CD4-positive, alpha-beta T cell treated with Interleukin-1 beta for 1 hour (primary cell): Measurements from ENCODE around the gene ZNF282.

ENCODE experiments used
- DNase-seq, 2 donors: peaks; one replicate each; pipeline ENCODE4 v3.0.0-alpha.2; 2020 to 2022

The ZNF282 gene

DNA sequence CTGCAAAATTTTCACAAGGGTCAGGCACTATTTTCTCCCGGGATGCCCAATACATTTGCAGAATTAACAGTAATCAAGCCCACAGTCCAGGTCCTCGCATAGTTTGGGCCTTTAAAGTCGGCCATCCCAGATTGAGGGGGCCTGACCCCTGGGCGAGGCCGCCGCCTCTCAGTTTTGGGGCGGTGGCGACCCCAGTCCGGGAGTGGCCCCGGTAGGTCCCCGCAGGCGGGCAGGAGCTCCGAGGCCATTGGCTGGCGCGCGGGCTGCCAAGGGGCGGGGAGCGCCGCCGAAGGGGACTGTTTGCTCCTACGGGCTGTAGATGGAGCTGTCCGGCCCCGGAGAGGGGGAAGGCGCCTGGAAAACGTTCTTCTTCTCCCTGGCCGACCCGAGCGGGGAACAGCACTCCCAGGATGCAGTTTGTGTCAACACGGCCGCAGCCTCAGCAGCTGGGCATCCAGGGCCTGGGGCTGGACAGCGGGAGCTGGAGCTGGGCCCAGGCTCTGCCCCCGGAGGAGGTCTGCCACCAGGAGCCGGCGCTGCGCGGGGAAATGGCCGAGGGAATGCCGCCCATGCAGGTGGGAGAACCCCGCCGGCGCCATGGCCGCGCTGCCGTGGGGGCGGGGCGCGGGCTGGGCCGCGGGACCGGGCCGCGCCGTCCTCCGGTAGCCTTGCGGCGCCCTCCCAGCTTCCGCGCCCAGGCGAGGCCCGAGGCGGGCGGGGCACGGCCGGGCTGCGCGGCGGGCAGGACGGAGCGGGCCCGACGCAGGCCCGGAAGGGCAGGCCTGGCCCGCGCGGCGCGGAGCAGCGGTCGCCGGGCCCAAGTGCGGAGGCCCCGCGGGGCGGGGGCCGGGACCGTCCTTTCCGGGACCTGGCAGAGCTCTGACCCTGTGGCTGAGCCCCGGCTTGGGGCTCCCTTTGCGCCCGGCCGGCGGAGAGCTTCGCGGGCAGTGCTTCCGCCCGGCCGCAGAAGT lies at the start of gene ZNF282:
Gene ZNF282, plus strand, starts transcription at position 367 of the 971 bp plus-strand sequence. Its CDS starts 44 bp downstream, at position 411.
- DNase-seq = peak; percentile 65 to 68

DNA sequence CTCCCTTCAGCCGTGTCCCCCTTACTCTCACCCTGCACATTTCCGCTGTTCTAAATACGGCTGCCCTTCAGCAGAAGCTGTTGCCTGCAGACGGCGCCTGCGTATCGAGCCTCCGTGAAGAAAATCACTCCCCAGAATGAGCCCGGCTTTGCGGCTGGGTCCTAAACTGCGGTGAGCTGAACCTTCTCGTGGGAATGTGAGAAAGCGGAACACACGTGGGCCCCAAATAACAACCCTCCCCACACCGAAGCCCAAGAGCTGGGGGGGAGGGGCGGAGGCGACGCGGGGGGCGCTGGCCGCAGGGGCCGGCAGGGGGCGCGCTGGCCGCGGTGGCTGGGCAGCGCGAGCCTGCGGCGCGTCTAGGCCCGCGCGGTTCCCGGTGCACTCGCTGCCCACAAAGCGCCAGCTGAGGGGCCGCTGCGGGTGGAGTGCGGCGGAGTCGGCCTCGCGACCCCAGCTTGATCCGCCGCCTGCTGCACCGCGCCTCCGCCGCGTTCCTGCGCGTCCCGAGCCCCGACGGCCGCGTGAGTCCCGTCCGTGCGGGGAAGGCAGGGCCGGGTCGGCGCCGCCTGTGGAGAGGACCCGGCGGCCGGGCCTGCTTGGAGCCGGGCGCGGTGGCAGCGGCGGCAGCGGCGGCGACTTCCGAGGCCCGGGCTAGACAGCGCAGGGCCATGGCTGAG lies 48.1 kb upstream of the ZNF282 start, which contains the start of gene ZNF398:
Gene ZNF398, plus strand, starts transcription at position 382 of the 680 bp plus-strand sequence. Its CDS starts 290 bp downstream, at position 672.
- peak; percentile 88 for DNase-seq

DNA sequence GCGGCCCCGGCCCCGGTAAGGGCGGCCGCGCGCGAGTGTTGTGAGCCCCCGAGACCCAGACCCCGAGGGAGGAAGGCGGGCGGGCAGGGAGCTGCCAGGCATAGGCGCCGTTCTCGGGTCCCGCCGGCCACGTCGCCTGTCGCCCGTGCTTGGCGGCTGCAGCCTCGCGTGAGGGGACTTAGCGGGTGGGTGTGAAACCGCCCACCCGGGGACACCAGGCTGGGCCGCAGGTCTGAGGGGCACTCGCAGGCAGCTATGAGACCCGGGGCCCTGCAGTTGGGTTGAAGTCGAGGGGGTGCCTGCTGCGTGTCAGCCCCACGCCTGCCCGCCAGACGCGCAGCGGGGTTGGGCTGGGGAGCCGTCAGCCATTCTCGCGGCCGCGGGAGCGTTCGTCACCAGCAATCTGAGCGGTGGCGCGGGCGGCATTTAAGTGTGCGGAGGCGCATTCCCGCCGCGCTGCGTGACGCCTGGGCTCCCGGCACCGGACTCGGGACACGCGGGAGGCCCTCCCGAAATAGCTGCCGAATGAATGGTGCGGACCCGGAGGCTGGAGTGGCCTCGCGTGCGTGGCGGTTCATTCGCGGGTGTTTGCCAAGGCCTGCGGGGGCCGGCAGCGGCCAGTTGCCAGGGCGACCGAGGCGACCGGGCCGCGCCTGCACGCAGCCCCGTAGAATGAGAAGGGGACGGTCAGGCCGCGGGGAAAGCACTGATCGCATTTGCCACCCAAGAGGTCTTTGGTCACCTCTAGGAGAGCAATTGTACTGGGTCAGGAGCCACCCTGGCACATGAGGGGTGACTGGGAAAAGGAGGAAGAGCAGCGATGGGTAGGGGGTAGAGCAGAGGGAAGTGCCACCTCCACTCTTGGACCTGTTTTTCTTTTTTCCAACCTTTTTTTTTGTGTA lies 47.3 kb upstream of the ZNF282 start:
- peak; percentile 58 to 60 for DNase-seq

DNA sequence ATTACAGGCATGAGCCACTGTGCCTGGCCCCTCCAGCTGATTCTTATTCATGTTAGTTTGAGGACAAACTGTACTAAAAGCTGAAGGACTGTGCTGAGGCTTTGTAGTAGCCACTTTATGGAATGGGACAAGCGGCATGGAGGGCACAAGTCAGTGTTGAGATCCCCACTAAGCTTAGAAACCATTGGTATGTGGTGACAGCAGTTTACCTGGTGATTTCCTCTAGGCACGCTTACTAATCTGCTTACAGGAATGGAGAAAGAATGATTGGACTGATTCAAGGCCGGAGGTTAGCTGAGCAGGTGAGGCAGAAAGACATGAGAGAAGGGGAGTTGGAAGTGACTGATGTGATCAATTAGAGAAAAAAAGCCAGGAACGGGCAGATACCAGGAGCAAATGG lies 44.4 kb upstream of the ZNF282 start:
- no peak for DNase-seq

DNA sequence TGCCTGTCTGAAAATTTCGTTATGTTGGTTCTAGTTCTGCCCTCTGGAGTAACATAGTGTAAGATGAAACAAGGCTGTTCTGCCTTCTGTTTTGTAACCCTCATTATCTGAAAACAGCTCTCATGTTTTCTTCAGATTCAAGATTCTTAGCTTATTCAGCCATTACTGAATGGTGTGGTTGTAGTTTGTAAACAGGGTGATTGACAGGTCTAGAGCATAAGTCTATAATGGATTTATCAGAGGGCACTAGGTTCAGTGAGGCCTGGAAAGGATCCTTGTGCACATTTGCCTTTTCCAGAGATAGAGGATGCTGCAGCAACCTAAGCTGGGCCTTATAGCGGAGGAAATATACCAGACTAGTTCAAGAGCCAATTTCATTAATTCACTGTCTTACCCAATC lies 42.0 kb upstream of the ZNF282 start:
- DNase-seq = no peak

DNA sequence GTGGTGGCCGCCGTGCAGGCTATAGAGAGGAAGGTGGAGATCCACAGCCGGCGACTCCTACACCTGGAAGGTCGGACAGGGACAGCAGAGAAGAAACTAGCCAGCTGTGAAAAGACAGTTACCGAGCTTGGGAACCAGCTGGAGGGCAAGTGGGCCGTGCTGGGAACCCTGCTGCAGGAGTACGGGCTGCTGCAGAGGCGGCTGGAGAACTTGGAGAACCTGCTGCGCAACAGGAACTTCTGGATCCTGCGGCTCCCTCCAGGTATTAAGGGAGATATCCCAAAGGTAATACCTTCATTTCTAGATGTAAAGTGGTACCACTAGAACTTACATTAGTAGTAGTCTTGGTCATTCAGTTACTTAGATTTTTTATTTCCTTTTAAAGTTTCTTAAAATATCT lies 41.3 kb upstream of the ZNF282 start:
- DNase-seq = no peak

DNA sequence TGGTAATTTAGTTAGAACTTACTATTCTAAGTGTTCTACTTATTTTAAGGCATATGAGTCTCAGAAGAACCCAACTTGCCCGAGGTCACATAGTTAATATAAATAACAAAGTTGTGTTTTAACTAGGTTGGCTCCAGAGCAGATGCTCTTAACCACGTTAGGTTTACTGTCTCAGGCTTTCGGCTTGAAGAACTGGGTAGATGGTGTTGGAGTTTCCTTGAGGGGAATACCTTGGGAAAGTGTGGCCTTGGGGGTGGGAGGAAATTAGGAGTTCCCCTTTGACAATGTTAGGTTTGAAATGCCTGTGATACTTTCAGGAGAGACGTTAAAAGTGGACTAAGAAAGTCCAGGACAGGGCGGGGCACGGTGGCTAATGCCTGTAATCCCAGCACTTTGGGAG lies 38.4 kb upstream of the ZNF282 start:
- DNase-seq = no peak

DNA sequence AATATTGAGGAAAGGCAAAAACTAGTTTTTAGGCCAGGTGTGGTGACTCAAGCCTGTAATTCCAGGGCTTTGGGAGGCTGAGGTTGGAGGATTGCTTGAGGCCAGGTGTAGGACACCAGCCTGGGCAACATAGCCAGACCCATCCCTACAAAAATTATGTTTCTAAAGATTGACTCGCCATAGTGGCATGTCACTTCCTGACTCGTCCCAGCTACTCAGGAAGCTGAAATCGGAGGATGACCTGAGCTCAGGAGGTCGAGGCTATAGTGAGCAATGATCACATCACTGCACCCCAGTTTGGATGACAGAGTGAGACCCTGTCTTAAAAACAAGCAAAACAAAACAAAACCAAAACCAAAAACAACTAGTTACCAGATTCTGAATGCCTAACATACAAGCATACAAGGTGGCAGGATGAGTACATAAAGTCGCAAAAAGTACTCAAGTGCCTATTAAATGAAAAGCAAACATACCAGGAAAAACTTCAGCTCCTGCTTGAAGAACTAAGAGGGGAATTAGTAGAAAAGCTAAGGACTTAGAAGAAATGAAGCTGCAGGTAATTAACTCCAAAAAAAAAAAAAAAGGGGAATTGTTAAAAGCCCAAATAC lies 34.0 kb upstream of the ZNF282 start:
- DNase-seq = no peak

DNA sequence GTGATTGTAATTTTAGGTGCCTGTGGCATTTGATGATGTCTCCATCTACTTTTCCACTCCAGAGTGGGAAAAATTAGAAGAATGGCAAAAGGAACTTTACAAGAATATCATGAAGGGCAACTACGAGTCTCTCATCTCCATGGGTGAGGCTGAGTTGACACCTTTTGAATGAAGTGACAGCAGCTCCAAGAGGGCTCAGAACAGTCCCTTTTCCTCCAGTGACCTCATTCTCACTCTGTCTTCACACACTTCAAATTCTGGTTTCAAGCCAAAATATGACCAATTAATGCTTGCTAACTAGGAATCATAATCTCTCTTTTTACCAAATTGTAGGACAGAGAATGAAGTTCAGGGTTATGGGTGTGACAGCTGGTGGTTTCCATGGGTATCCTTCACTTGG lies 29.2 kb upstream of the ZNF282 start:
- DNase-seq = no peak

DNA sequence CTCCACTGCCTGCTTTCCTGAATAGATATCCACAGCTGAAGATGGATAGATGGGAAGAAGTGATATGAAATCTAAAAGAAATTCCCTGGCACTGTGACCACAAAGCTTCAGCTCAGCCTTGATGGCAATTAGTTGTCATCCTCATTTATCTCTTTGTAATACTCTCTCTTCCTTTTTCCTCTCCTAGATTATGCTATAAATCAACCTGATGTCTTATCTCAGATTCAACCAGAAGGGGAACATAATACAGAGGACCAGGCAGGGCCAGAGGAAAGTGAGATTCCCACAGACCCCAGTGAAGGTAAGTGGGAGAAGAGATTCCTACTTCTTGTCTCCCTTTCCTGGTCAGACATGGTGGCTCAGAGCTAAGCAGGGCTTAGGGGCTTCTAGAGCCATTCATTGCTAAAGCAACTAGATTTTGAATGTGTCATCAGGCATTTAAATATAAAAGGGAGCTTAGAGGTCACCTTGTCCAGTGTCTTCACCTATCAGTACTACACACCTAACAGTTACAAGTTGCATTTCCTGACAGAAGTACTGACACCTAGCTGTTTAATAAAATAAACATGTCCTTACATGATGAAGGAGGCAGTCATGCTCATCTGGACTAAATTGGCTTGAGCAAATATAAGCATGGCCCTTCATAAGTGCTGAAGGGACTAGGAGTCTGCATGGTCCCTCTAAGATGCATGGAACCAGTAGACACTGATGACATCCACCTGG lies 28.6 kb upstream of the ZNF282 start:
- no peak for DNase-seq

DNA sequence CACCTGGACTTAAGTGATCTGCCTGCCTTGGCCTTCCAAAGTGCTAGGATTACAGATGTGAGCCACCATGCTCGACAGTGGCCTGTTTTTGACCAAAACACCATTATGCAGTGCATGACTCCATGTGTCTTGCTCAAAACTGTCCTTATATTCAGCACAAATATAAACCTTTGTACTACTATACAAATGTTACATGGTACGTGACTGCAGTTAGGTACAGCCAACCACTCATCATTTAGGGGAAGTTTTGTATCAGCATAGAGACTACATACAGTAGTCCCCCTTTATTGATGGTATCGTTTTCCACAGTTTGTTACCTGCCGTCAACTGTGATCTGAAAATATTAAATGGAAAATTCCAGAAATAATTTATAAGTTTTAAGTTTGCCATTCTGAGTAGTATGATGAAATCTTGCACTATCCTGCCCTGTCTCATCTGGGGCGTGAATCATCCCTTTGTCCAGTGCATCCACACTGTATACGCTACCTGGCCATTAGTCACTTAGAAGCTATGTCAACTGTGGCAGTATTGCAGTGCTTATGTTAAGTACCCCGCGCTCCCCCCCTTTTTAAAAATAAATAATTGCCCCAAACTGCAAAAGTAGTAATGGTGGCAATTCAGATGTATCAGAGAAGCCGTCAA lies 23.3 kb upstream of the ZNF282 start:
- no peak for DNase-seq

DNA sequence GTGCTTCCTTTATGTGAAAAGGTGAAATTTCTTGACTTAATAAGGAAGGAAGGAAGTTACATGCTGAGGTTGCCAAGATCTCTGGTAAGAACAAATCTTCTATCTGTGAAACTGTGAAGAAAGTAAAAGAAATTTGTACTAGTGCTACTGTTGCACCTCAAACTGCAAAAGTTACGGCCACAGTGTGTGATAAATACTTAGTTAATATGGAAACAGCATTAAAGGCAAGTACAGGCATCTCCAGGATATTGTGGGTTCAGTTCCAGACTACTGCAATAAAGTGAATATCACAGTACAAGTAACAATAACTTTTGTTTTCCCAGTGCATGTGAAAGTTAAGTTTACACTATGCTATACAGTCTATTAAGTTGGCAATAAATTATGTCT lies 22.8 kb upstream of the ZNF282 start:
- DNase-seq = no peak

DNA sequence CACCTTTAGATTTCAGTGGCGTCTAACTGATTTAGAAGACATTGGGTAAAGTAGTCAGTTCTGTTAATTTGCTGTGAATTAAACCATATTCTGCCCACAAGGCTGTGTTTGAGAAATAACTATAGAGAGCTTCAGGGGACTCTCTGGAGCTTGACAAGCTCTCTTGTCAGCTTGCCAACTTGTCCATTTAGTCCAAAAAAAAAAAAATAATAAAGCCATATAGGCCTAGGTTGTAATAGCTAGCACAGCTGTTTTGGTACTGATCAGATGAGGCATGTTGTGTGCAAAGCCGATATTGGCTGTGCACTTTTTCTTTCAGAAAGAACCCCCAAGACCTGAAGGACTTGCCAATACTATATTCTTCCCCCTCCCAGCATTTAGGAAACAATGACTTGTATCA lies 20.2 kb upstream of the ZNF282 start:
- no peak for DNase-seq

DNA sequence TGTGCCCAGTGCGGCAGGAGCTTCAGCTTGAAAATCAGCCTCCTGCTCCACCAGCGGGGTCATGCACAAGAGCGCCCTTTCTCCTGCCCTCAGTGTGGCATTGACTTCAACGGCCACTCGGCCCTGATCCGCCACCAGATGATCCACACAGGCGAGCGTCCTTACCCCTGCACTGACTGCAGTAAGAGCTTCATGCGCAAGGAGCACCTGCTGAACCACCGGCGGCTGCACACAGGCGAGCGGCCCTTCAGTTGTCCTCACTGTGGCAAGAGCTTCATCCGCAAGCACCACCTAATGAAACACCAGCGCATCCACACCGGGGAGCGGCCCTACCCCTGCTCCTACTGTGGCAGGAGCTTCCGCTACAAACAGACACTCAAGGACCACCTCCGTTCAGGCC lies 16.1 kb upstream of the ZNF282 start:
- DNase-seq = no peak

DNA sequence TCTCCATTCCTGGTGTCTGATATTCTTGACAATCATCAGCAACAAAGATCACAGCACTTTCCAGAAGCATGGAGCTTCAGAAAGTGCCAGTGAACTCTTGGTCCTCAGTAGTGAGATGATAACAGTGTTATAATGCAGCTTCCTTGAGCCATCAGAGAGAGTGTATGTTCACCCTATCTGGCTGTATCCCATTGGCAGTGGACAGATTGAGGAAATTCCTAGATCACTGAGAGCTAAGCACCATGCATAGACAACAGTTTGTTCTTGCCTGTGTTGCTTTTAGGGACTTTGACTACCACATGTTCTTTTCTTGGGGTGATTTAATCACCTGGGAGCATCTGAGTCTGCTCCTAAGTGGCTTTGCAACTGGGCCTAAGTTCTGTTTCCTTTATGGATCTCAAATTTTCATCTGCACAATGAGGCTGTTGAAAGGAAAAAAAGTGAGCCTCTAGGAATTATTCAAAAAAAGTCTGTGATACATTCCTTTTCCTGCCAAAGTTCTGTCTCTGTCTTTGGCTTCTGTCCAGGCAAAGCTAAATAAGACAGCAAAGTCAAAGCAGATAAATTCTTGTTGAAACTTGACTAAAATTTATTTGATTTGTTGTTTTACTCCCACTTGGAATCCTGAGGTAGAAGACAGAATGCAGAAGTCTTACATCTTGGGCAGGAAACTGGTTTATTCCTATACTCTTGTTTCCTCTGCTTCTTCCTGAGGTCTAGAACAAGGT lies 14.5 kb upstream of the ZNF282 start:
- no peak for DNase-seq

DNA sequence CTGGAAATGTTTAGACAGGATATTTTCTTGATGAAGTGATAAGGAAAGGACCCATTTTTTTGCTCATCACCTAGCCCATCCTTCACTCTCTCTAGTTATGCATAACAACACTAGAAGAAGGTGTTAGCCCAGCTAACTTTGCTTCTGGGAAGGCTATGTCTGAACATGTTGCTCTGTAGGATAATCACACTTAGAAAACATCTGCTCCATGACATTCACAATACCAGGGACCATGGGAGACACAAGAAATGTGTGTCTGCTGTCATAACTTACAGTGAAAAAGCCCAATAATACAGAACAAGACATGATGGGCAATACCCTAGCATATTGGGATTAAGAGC lies 13.9 kb upstream of the ZNF282 start:
- no peak for DNase-seq

DNA sequence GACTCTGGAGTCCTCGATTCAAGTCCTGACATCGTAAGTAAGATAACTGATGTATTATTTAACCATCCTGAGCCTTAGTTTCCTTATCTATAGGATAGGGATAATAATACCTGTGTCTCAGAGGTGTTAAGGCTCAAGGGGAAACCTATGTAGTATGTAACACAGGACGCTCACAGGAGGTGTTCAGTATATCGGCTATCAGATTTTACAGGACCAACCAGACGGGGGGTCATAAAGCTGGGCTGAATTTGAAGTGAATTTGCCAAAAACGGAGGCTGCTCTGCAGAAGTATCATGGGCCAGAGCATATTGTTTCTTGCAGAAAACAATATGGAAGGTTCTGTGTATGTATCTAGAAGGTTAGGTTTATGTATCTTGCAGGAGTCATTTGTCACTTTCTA lies 11.1 kb upstream of the ZNF282 start:
- no peak for DNase-seq

DNA sequence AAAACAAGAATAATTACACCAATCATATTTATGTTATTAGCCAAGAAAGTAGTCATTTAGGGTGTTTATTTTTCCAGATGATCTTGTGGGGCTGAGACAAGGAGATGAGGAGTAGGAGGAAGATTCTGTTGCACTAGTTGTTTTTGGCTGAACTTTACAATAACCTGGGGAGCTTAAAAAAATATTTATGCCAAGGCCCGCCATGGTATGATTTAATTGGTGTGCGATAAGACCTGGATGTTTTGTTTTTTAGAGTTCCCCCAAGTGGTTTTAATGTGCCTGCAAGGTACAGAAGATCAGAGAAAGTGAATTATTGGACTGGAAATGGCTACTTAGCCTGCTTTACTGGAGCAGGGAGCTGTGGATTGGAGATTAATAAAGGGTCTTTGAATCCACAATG lies 7.1 kb upstream of the ZNF282 start:
- no peak for DNase-seq

DNA sequence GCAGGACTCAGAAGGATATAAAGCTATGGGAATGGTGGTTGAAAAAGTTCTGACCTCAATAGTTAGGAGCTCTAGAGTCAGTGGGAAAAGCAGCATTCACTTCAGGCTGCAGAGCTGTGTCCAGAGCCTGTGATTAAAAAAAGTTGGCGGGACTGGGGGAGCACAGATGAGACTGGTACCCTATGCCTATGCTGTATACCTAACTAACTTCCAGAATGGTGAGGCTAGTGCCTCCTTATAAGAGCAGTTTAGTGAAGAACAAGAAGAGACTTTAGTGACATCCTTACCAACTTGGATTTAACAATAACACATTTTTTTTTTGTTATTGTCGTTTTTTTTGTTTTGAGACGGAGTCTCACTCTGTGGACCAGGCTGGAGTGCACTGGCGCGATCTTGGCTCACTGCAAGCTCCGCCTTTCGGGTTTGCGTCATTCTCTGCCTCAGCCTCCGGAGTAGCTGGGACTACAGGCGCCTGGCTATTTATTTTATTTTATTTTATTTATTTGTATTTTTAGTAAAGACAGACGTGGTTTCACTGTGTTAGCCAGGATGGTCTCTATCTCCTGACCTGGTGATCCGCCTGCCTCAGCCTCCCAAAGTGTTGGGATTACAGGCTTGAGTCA lies 6.6 kb upstream of the ZNF282 start:
- DNase-seq = no peak

DNA sequence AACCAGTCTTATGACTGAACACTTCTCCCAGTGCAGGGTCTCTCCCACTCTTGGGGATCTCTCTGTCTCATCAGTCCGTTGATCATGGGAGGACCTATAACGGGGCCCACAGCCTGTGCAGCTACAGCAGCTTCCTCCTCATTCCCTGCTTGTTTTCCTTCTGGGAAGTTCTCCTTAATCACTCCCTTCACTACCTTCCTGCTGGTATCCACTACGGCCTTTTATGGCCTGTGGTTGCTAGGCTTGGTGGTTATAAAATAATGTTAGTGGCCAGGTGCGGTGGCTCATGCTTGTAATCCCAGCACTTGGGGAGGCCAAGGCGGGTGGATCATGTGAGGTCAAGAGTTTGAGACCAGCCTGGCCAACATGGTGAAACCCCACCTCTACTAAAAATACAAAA lies 3.5 kb upstream of the ZNF282 start:
- no peak for DNase-seq
